ENCODE results near the gene ATP5MC3.

The ATP5MC3 gene

GRCh38 chr2:175143191-175143590 lies 38.3 kb downstream of the ATP5MC3 start:
- H3K27me3 ChIP-seq = no peaks in the 10 kb centered on the region
- H3K4me1 ChIP-seq = peaks cover 0 to 25% (median 7%) of the 10 kb centered on the region in 4 donors
- H3K27ac ChIP-seq = no peak overlapping the region
- no peak for TF ChIP-seq CTCF (IDR thresholded peaks at IDR 0.05)
- H3K36me3 ChIP-seq = peaks cover 0 to 6% (median 4%) of the 10 kb centered on the region in 3 donors
- no peak for DNase-seq
- no peak overlapping the region for H3K4me3 ChIP-seq
- no peaks in the 10 kb centered on the region for H3K9me3 ChIP-seq
- intact Hi-C loops (cut with DNase I; ENCODE audit: low total_unique reads) = no loop called here

GRCh38 chr2:175140332-175140731 lies 41.2 kb downstream of the ATP5MC3 start:
- intact Hi-C loops (cut with DNase I; ENCODE audit: low total_unique reads) = no loop called here
- Histone ChIP-seq H3K27me3 (no peaks in the 10 kb centered on the region), H3K4me1 (peaks cover 0 to 11% (median 3%) of the 10 kb centered on the region in 4 donors), H3K4me3 (no peak overlapping the region), H3K27ac (no peak overlapping the region), H3K9me3 (no peaks in the 10 kb centered on the region), H3K36me3 (peaks cover 0 to 6% (median 3%) of the 10 kb centered on the region in 3 donors)
- no peak for DNase-seq
- TF ChIP-seq CTCF (IDR thresholded peaks at IDR 0.05) = no peak

GRCh38 chr2:175137793-175138192 lies 43.7 kb downstream of the ATP5MC3 start:
- no peak for DNase-seq
- no peak overlapping the region for H3K27ac ChIP-seq
- H3K9me3 ChIP-seq = no peaks in the 10 kb centered on the region
- peaks cover 0 to 7% (median 3%) of the 10 kb centered on the region in 4 donors for H3K4me1 ChIP-seq
- intact Hi-C loops (cut with DNase I; ENCODE audit: low total_unique reads) = no loop called here
- peaks cover 0 to 14% (median 6%) of the 10 kb centered on the region in 3 donors for H3K36me3 ChIP-seq
- H3K27me3 ChIP-seq = no peaks in the 10 kb centered on the region
- no peak for TF ChIP-seq CTCF (IDR thresholded peaks at IDR 0.05)
- no peak overlapping the region for H3K4me3 ChIP-seq

GRCh38 chr2:175136334-175137215 lies 44.9 kb downstream of the ATP5MC3 start:
- no peak overlapping the region for H3K4me3 ChIP-seq
- H3K4me1 ChIP-seq = peaks cover 0 to 7% (median 3%) of the 10 kb centered on the region in 4 donors
- H3K36me3 ChIP-seq = peaks cover 0 to 16% (median 9%) of the 10 kb centered on the region in 3 donors
- H3K27me3 ChIP-seq = no peaks in the 10 kb centered on the region
- intact Hi-C loops (cut with DNase I; ENCODE audit: low total_unique reads) = no loop called here
- H3K27ac ChIP-seq = no peak overlapping the region
- DNase-seq = no peak
- TF ChIP-seq CTCF (IDR thresholded peaks at IDR 0.05) = no peak
- no peaks in the 10 kb centered on the region for H3K9me3 ChIP-seq

- H3K4me3 ChIP-seq = no peak overlapping the region
- H3K27ac ChIP-seq = no peak overlapping the region
- DNase-seq = no peak
- peaks cover 0 to 7% (median 3%) of the 10 kb centered on the region in 4 donors for H3K4me1 ChIP-seq
- no peak for TF ChIP-seq CTCF (IDR thresholded peaks at IDR 0.05)
- no peaks in the 10 kb centered on the region for H3K27me3 ChIP-seq
- peaks cover 0 to 16% (median 9%) of the 10 kb centered on the region in 3 donors for H3K36me3 ChIP-seq
- H3K9me3 ChIP-seq = no peaks in the 10 kb centered on the region
- intact Hi-C loops (cut with DNase I; ENCODE audit: low total_unique reads) = no loop called here
Observed at GRCh38 chr2:175135862-175136261, 45.6 kb downstream of the ATP5MC3 start.

Measured in tibial artery (tissue), 4 donors.